Fibroblast of lung (primary cell): ENCODE results near the gene ADGRD1.

Experiments used
- CTCF ChIP-seq, 2 donors: IDR thresholded peaks in 1 of 2; conservative IDR thresholded peaks in 1 of 2; 1 replicate in 1 of 2; 2 replicates in 1 of 2; pipeline ENCODE4 v1.5.1; 2011 to 2012; ENCODE audit warnings: low read length in 2 of 2, control low read depth in 1 of 2, inconsistent platforms in 1 of 2, low read depth in 1 of 2, mild to moderate bottlenecking in 1 of 2
- EZH2 ChIP-seq: IDR thresholded peaks from 2 replicates; pipeline ENCODE4 v1.5.1; 2012; ENCODE audit warnings: low read length, control low read depth, mild to moderate bottlenecking; ENCODE audit errors: missing control alignments

GRCh38 chr12:131140069-131140435 lies 186.3 kb downstream of the ADGRD1 start:
- TF ChIP-seq CTCF (conservative IDR thresholded peaks at IDR 0.05 in 1 of 2, IDR thresholded peaks at IDR 0.05 in 1 of 2; ENCODE audit: low read depth in 1 of 2, low read length in 2 of 2): no peak
- TF ChIP-seq EZH2: no peak
